Measurements from ENCODE around the gene GADD45A.
A peak's percentile ranks its signal among the peaks of the same experiment; 100 is the strongest.

GRCh38 chr1:67652800-67653199 is 32.2 kb upstream of the GADD45A start:
- no peak for TF ChIP-seq POLR2A (IDR thresholded peaks at IDR 0.05)
- peak in 1 of 4 donors; percentile 14 for TF ChIP-seq POLR2AphosphoS5 (IDR thresholded peaks at IDR 0.05)

Measured in sigmoid colon (tissue), 4 donors.